Panc1 (cell line): ENCODE results near the gene ADAMTSL3.

ENCODE experiments used
- TCF7L2 ChIP-seq: IDR thresholded peaks from 2 replicates; pipeline ENCODE4 v1.6.1; 2011; ENCODE audit warnings: mild to moderate bottlenecking, low read depth, low read length, inconsistent platforms
- TF ChIP-seq, protein P1 (sequence below): fragments of 450-650 bp; IDR thresholded peaks from 2 replicates; pipeline ENCODE4 v1.5.1; 2017; ENCODE audit warnings: mild to moderate bottlenecking

DNA sequence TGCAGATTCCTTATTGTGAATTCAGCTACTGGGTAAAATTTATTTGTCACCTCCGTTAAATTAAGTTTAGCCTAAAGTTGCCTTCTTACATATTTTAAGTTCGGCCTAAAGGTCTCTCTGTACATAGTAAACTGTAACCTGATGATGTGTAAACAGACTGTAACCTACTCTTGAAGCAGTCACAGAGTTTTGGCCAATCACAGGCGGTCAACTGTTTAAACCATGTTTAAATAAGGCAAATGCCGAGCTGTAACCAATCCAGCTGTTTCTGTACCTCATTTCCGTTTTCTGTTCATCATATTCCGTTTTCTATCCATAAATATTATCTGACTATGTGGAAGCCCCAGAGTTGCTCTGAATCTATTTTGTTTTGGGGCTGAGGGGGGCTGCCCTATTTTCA is 2.4 kb upstream of the ADAMTSL3 start:
- TF ChIP-seq TCF7L2, result no peak
- TF ChIP-seq, protein P1, sequence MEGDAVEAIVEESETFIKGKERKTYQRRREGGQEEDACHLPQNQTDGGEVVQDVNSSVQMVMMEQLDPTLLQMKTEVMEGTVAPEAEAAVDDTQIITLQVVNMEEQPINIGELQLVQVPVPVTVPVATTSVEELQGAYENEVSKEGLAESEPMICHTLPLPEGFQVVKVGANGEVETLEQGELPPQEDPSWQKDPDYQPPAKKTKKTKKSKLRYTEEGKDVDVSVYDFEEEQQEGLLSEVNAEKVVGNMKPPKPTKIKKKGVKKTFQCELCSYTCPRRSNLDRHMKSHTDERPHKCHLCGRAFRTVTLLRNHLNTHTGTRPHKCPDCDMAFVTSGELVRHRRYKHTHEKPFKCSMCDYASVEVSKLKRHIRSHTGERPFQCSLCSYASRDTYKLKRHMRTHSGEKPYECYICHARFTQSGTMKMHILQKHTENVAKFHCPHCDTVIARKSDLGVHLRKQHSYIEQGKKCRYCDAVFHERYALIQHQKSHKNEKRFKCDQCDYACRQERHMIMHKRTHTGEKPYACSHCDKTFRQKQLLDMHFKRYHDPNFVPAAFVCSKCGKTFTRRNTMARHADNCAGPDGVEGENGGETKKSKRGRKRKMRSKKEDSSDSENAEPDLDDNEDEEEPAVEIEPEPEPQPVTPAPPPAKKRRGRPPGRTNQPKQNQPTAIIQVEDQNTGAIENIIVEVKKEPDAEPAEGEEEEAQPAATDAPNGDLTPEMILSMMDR, result no peak
